HFFc6 (cell line): ENCODE measurements around the gene YOD1. TPM values are rescaled to one million over a fixed set of nuclear protein-coding genes. Genes with fewer than 3 reads are reported as not detected.

ENCODE experiments used
- DNase-seq: peaks from one replicate; pipeline ENCODE4 v3.0.0-alpha.2; 2018
- H3K27ac Mint-ChIP-seq: 2 replicates; pipeline ENCODE4 v1.8.0; 2020; ENCODE audit warnings: mild to moderate bottlenecking, mixed read lengths
- H3K27me3 Mint-ChIP-seq: 2 replicates; pipeline ENCODE4 v1.8.0; 2021; ENCODE audit warnings: mild to moderate bottlenecking, moderate library complexity, mixed read lengths; ENCODE audit not compliant: insufficient read depth
- H3K36me3 Mint-ChIP-seq: 2 replicates; pipeline ENCODE4 v1.8.0; 2021; ENCODE audit warnings: low read depth, mixed read lengths
- H3K4me1 Mint-ChIP-seq: 2 replicates; pipeline ENCODE4 v1.8.0; 2020; ENCODE audit warnings: low read depth, mixed read lengths
- H3K4me3 Mint-ChIP-seq: 2 replicates; pipeline ENCODE4 v1.8.0; 2020; ENCODE audit warnings: mild to moderate bottlenecking, moderate library complexity, mixed read lengths
- H3K9me3 Mint-ChIP-seq: 2 replicates; pipeline ENCODE4 v1.8.0; 2020; ENCODE audit warnings: mild to moderate bottlenecking, mixed read lengths
- total RNA-seq, 6 experiments: library from RNA; stranded (reverse); fragmentation: NEBNext Ultra II Directional; extraction: Animal tissue kit (Norgen Biotek cat#: 25700); gene quantifications; 2 replicates in 1 of 6; 3 replicates in 5 of 6; pipeline ENCODE4 v1.2.3, GENCODE V29; 2021
- TF ChIP-seq, protein P1 (sequence below): fragments of 200-600 bp; sonication (generic); IDR thresholded peaks from 2 replicates; pipeline ENCODE4 v1.5.0; 2021; ENCODE audit warnings: antibody characterized with exemption, mild to moderate bottlenecking

Gene YOD1
- total RNA-seq, 6 experiments from 2014 or later: 6.5 to 10.6 (median 7.1) TPM

- Mint-ChIP-seq H3K4me3 (no peak overlapping the region), H3K27ac (no peak overlapping the region), H3K36me3 (no peaks in the 10 kb centered on the region), H3K4me1 (no peaks in the 10 kb centered on the region), H3K9me3 (no peaks in the 10 kb centered on the region), H3K27me3 (peaks cover 3% of the 10 kb centered on the region)
- DNase-seq: no peak
- TF ChIP-seq, protein P1, sequence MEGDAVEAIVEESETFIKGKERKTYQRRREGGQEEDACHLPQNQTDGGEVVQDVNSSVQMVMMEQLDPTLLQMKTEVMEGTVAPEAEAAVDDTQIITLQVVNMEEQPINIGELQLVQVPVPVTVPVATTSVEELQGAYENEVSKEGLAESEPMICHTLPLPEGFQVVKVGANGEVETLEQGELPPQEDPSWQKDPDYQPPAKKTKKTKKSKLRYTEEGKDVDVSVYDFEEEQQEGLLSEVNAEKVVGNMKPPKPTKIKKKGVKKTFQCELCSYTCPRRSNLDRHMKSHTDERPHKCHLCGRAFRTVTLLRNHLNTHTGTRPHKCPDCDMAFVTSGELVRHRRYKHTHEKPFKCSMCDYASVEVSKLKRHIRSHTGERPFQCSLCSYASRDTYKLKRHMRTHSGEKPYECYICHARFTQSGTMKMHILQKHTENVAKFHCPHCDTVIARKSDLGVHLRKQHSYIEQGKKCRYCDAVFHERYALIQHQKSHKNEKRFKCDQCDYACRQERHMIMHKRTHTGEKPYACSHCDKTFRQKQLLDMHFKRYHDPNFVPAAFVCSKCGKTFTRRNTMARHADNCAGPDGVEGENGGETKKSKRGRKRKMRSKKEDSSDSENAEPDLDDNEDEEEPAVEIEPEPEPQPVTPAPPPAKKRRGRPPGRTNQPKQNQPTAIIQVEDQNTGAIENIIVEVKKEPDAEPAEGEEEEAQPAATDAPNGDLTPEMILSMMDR: no peak
These were observed 8.9 kb upstream of the YOD1 start for GRCh38 chr1:207059881-207060280.

DNA sequence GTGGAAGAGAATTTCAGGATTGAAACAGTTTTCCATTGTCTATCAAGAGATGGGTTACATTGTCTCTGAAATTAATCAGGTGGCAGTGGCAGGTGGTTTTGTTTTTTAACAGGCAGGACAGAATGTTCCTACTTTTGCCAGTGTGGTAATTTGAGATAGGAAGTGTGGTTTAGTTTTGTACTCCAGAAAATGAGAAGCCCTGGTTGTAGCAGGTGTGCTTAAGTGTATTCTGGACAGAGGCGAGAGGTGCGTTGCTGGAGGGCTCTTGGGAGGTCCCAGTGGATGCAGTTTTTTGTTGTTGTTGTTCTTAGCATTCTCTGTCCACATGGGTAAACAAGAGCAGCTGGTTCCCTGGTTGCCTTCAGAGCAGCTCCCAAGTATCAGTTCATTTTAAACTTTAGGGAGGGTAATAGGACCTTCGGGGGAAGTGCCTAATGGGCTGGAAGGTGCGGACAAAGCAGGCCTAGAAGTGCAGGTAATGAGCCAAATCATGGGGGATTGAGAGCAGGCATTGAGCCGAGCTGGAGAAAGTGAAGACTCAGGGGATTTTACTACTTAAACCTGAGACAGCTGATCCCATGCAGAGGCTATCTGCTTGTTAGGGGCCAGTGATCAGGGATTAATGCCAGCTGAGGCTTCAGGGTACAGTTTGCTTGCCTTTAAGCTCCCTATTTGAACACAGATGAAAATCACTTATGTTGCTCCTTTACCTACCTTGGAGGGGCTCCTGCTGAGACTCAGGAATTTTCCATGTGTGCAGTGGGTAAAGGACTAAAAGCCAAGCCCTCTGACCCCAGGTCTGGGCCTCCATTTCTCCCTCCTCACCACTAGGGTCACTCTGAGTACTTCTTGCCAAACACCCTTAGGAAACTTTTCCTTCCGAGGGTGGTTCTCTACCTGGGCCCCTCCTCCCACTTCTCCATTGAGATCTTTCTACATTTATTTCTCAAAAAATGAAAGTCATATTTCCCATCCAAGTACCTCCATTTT, 8.2 kb upstream of the YOD1 start:
- no peak for DNase-seq
- H3K4me1 Mint-ChIP-seq: no peaks in the 10 kb centered on the region

GRCh38 chr1:207058252-207058651, 7.2 kb upstream of the YOD1 start:
- DNase-seq: no peak
- Mint-ChIP-seq H3K27ac (no peak overlapping the region), H3K36me3 (no peaks in the 10 kb centered on the region), H3K9me3 (no peaks in the 10 kb centered on the region), H3K4me1 (peaks cover 1% of the 10 kb centered on the region; the same call in 1 of the 2 replicates), H3K4me3 (no peak overlapping the region), H3K27me3 (peaks cover 5% of the 10 kb centered on the region)
- TF ChIP-seq, protein P1: no peak

More for the DNA sequence above, 8.2 kb upstream of the YOD1 start:
- Mint-ChIP-seq H3K4me3 (no peak overlapping the region), H3K27ac (no peak overlapping the region), H3K27me3 (peaks cover 3% of the 10 kb centered on the region), H3K9me3 (no peaks in the 10 kb centered on the region), H3K36me3 (no peaks in the 10 kb centered on the region)
- TF ChIP-seq, protein P1: peak; percentile 27

DNA sequence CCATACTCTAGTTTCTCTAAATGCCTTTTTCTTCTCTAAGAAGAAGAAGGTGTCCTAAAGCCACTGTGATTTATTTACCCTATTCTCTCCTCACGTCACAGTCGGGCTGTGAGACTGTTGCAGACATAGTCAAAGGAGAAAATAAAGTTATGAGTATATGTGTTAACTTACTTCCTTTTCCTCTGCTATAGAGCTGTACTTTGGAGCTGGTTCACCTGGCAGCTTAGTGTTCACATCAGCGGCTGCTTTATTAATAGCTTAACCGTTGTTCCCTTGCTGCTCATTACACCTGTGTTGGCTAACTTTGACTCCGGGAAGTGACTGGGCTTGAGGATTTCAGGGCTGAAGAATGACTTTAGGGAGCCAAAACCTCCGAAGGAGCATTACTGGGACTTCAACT, 5.7 kb upstream of the YOD1 start:
- TF ChIP-seq, protein P1: no peak
- H3K36me3 Mint-ChIP-seq: no peaks in the 10 kb centered on the region
- H3K27me3 Mint-ChIP-seq: peaks cover 10% of the 10 kb centered on the region
- H3K4me1 Mint-ChIP-seq: peaks cover 17% of the 10 kb centered on the region
- H3K9me3 Mint-ChIP-seq: no peaks in the 10 kb centered on the region
- no peak for DNase-seq
- no peak overlapping the region for H3K27ac Mint-ChIP-seq
- no peak overlapping the region for H3K4me3 Mint-ChIP-seq

DNA sequence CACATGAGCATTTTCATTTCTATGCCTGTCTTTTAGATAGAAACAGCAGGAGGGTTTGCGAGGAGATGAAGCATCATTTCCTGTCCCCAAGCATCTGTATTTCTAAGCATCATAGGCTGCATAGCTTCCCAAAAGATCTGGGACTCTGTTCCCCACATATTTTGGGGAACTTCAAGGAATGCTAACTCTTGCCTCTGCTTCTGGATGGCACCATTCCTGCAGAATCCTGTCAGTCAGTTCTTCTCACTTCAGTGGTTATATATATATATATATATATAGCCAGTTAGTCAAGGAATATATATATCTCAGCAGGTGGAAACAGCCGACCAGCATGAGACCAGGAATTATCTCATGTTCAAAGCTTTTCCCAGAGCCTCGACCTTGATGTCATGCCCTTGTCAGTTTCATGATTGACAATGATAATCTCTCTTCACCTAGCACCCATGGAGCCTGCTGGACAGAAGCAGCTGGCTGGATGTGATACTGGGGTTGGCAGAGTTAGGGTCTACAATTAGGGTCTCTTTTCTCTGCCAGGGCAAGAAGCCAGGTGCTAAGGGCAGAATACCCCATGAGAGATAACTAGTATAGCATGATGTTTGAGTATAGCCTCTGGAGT, 4.5 kb upstream of the YOD1 start:
- no peak for DNase-seq
- no peaks in the 10 kb centered on the region for H3K9me3 Mint-ChIP-seq
- peaks cover 10% of the 10 kb centered on the region for H3K27me3 Mint-ChIP-seq
- H3K4me3 Mint-ChIP-seq: no peak overlapping the region
- no peak overlapping the region for H3K27ac Mint-ChIP-seq
- TF ChIP-seq, protein P1: no peak
- peaks cover 25% of the 10 kb centered on the region for H3K4me1 Mint-ChIP-seq
- H3K36me3 Mint-ChIP-seq: no peaks in the 10 kb centered on the region; the same call in 1 of the 2 replicates
